ENCODE measurements around the gene TMEM120B. TPM values are rescaled to one million over a fixed set of nuclear protein-coding genes. Genes with fewer than 3 reads are reported as not detected.

TMEM120B gene
- total and polyA plus RNA-seq, 2 of the 13 experiments (the other 11 are each of a cell fraction or from before 2014, with no cell fraction given), result 7.1 to 12.9 TPM

DNA sequence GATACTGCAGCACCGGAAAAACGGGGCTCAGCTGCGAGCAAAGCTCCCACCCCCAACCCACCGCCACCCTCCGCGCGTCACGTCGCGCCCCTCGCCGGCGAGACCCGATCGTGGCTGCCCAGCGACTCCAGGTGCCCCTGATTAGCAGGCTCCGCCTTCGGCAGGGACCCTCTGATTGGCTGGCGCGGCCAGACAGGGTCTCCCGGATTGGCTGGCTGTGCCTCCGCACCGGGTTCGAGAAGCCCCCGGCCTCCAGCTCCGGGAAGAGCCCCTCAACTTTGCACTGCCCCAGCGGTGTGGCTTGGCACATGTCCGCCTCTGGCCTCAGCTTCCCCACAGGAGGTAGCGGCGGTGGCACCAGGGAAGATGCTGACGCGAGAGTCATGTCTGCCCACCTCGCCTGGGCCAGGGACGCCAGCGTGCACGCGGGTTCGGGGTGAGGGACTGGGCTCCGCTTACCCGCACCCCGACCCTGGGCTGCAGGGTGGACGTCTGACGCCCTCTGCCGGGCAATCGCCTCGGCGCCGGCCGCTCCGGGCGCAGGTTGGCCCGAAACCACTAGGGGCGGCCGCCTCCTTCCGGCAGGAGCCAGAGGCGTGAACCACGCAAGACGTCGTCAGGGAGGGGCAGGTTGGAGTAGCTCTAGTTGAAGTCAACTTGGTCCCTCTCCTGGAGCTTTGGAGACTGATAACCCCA is 81.4 kb downstream of the TMEM120B start (continued):
- TF ChIP-seq CHCHD3 (CRISPR knock-in tag; IDR thresholded peaks at IDR 0.05) (peak; percentile 44; the same call in 1 of the 2 replicates), PRMT3 (CRISPR knock-in tag; IDR thresholded peaks at IDR 0.05; ENCODE audit: borderline replicate concordance, low read depth) (no peak; the same call in 1 of the 2 replicates), ZNF34 (CRISPR knock-in tag; IDR thresholded peaks at IDR 0.05; ENCODE audit: borderline replicate concordance) (no peak), MEIS1 (CRISPR knock-in tag; IDR thresholded peaks at IDR 0.05; ENCODE audit: borderline replicate concordance) (no peak; the same call in 1 of the 2 replicates), MAZ (IDR thresholded peaks at IDR 0.05; ENCODE audit: borderline replicate concordance, low read depth, low read length) (no peak; the same call in 1 of the 2 replicates), MAZ (CRISPR knock-in tag; IDR thresholded peaks at IDR 0.05; ENCODE audit: low read depth) (peak; percentile 32), ATF3 (CRISPR knock-in tag; IDR thresholded peaks at IDR 0.05) (no peak), ZNF280D (CRISPR knock-in tag; IDR thresholded peaks at IDR 0.05) (no peak), THYN1 (CRISPR knock-in tag; IDR thresholded peaks at IDR 0.05; ENCODE audit: borderline replicate concordance, low read depth) (0 out of 2 replicates have a peak, but pooled peaks have one; percentile 29), SIX1 (CRISPR knock-in tag; IDR thresholded peaks at IDR 0.05; ENCODE audit: borderline replicate concordance) (no peak), NCOA2 (CRISPR knock-in tag; IDR thresholded peaks at IDR 0.05) (0 out of 2 replicates have a peak, but pooled peaks have one; percentile 22), ZNF468 (CRISPR knock-in tag; IDR thresholded peaks at IDR 0.05) (0 out of 2 replicates have a peak, but pooled peaks have one; percentile 69), ZNF367 (CRISPR knock-in tag; IDR thresholded peaks at IDR 0.05; ENCODE audit: borderline replicate concordance) (peak; percentile 63; the same call in 1 of the 2 replicates), POLR2A (IDR thresholded peaks at IDR 0.05; ENCODE audit: insufficient read depth in 1 of 2, low read depth in 2 of 2, low read length in 2 of 2) (peak in 1 of 2 experiments; percentile 8; a peak in 1 of 4 replicates), NR2C2 (CRISPR knock-in tag; IDR thresholded peaks at IDR 0.05; ENCODE audit: borderline replicate concordance) (no peak; the same call in 1 of the 2 replicates), ZNF891 (CRISPR knock-in tag; IDR thresholded peaks at IDR 0.05) (no peak), WIZ (CRISPR knock-in tag; IDR thresholded peaks at IDR 0.05) (no peak; the same call in 1 of the 2 replicates), ZNF776 (CRISPR knock-in tag; IDR thresholded peaks at IDR 0.05) (peak; percentile 78; the same call in 1 of the 2 replicates)
- TF ChIP-seq, protein P1, sequence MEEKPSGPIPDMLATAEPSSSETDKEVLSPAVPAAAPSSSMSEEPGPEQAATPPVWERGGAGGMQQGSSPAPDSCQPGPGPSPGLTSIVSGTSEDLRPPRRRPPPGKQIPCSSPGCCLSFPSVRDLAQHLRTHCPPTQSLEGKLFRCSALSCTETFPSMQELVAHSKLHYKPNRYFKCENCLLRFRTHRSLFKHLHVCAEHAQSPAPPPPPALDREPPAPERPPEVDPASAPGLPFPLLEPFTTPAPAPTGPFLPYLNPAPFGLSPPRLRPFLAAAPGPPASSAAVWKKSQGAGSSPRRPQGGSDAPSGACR (CRISPR knock-in tag; IDR thresholded peaks at IDR 0.05), result peak; percentile 27
- TF ChIP-seq, protein P2, sequence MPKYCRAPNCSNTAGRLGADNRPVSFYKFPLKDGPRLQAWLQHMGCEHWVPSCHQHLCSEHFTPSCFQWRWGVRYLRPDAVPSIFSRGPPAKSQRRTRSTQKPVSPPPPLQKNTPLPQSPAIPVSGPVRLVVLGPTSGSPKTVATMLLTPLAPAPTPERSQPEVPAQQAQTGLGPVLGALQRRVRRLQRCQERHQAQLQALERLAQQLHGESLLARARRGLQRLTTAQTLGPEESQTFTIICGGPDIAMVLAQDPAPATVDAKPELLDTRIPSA (CRISPR knock-in tag; IDR thresholded peaks at IDR 0.05; ENCODE audit: borderline replicate concordance), result no peak
- TF ChIP-seq, protein P3, sequence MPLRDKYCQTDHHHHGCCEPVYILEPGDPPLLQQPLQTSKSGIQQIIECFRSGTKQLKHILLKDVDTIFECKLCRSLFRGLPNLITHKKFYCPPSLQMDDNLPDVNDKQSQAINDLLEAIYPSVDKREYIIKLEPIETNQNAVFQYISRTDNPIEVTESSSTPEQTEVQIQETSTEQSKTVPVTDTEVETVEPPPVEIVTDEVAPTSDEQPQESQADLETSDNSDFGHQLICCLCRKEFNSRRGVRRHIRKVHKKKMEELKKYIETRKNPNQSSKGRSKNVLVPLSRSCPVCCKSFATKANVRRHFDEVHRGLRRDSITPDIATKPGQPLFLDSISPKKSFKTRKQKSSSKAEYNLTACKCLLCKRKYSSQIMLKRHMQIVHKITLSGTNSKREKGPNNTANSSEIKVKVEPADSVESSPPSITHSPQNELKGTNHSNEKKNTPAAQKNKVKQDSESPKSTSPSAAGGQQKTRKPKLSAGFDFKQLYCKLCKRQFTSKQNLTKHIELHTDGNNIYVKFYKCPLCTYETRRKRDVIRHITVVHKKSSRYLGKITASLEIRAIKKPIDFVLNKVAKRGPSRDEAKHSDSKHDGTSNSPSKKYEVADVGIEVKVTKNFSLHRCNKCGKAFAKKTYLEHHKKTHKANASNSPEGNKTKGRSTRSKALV (CRISPR knock-in tag; IDR thresholded peaks at IDR 0.05), result peak; percentile 81
